HL-60 (cell line): ENCODE measurements around the gene ZKSCAN5.

ENCODE experiments used
- DNase-seq, 2 experiments: peaks; one replicate each; pipeline ENCODE4 v3.0.0-alpha.2; 2010 to 2020; ENCODE audit warnings: low read depth in 1 of 2, low spot score in 1 of 2
- H3K27ac ChIP-seq: fragments of 250-450 bp; sonication (Bioruptor Pico); replicated peaks from 2 replicates; pipeline ENCODE4 v1.5.1; 2020; ENCODE audit warnings: mild to moderate bottlenecking, moderate library complexity
- H3K27me3 ChIP-seq: fragments of 250-450 bp; sonication (Bioruptor Pico); 2 replicates; pipeline ENCODE4 v1.5.1; 2021; ENCODE audit warnings: mild to moderate bottlenecking, moderate library complexity; ENCODE audit not compliant: insufficient read depth, poor library complexity, severe bottlenecking
- H3K4me3 ChIP-seq: replicated peaks from 2 replicates; pipeline ENCODE4 v1.5.1; 2011; ENCODE audit warnings: mild to moderate bottlenecking, control low read depth, low read length; ENCODE audit not compliant: insufficient read depth
- CTCF ChIP-seq: IDR thresholded peaks from one replicate; pipeline ENCODE4 v1.5.1; 2011; ENCODE audit warnings: low read length, control low read depth, inconsistent platforms; ENCODE audit not compliant: insufficient read depth
- GABPA ChIP-seq: IDR thresholded peaks from 2 replicates; pipeline ENCODE4 v1.6.1; 2012; ENCODE audit warnings: low read depth
- POLR2AphosphoS5 ChIP-seq: IDR thresholded peaks from 2 replicates; pipeline ENCODE4 v1.6.1; 2012; ENCODE audit warnings: low read depth
- SPI1 ChIP-seq: IDR thresholded peaks from 2 replicates; pipeline ENCODE4 v1.6.1; 2012; ENCODE audit warnings: low read depth, mild to moderate bottlenecking, borderline replicate concordance
- TF ChIP-seq, protein P1 (sequence below): IDR thresholded peaks from 2 replicates; pipeline ENCODE4 v1.6.1; 2012; ENCODE audit warnings: low read depth; ENCODE audit not compliant: insufficient replicate concordance

Gene ZKSCAN5

GRCh38 chr7:99557940-99558305 lies 53.5 kb downstream of the ZKSCAN5 start:
- peak overlapping the region; percentile 95 for H3K27ac ChIP-seq
- no peak for DNase-seq
- H3K27me3 ChIP-seq, result no peaks in the 10 kb centered on the region
- TF ChIP-seq SPI1, result no peak
- no peak for TF ChIP-seq CTCF
- TF ChIP-seq POLR2AphosphoS5, result no peak; the same call in 1 of the 2 replicates
- TF ChIP-seq, protein P1, sequence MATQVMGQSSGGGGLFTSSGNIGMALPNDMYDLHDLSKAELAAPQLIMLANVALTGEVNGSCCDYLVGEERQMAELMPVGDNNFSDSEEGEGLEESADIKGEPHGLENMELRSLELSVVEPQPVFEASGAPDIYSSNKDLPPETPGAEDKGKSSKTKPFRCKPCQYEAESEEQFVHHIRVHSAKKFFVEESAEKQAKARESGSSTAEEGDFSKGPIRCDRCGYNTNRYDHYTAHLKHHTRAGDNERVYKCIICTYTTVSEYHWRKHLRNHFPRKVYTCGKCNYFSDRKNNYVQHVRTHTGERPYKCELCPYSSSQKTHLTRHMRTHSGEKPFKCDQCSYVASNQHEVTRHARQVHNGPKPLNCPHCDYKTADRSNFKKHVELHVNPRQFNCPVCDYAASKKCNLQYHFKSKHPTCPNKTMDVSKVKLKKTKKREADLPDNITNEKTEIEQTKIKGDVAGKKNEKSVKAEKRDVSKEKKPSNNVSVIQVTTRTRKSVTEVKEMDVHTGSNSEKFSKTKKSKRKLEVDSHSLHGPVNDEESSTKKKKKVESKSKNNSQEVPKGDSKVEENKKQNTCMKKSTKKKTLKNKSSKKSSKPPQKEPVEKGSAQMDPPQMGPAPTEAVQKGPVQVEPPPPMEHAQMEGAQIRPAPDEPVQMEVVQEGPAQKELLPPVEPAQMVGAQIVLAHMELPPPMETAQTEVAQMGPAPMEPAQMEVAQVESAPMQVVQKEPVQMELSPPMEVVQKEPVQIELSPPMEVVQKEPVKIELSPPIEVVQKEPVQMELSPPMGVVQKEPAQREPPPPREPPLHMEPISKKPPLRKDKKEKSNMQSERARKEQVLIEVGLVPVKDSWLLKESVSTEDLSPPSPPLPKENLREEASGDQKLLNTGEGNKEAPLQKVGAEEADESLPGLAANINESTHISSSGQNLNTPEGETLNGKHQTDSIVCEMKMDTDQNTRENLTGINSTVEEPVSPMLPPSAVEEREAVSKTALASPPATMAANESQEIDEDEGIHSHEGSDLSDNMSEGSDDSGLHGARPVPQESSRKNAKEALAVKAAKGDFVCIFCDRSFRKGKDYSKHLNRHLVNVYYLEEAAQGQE, result no peak
- TF ChIP-seq GABPA, result no peak
- peak overlapping the region; percentile 75 for H3K4me3 ChIP-seq

DNA sequence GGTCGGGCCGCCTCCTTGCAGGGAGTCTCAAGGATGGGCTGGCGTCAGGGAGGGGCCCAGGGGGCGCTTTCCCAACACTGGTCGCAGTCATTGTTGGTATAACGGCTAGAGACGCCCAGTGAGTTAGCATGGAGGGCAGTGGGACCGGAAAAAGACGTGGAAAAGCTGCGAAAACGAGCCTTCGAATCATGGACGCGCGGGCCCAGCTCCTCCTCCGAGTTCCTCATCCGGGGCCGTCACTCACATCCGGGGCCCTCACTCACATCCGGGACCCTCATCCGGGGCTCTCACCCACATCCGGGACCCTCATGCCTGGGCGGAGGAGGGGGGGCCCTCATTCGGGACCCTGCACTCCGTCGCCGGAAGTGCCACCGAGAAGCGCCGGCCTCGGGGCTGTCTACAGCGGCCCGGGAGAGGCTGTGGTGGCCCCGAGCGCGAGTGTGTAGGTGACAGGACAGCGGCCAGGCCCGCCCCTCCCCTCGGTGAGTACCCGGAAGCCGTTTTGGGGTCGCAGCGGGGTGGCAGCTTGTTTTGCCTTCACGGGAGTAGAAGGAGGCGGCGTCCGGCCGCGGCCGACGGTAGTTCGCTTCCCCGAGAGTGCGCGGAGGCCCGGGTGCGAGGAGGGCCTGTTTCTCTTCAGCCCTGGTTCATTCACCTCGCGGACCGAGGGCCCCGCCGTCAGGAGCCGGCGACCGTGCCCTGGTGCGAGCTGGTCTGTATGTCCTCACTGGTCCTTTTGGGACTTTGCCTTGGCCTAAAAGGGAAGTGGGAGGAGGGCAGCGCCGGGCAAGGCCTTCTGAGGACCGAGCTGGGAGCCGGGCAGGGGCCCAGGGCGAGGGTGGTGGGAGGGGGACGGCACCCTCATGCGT lies 54.1 kb downstream of the ZKSCAN5 start, which contains the start of gene ZNF655:
Gene ZNF655, plus strand, starts transcription at position 337 of the 869 bp plus-strand sequence. CDS start 1,918 bp downstream, outside the sequence.
- no peaks in the 10 kb centered on the region for H3K27me3 ChIP-seq
- TF ChIP-seq GABPA (peak; percentile 77), SPI1 (peak; percentile 81), POLR2AphosphoS5 (peak; percentile 63), CTCF (no peak)
- TF ChIP-seq, protein P1, result peak; percentile 46
- peak within 1 kb of the TSS; percentile 75 for H3K4me3 ChIP-seq
- DNase-seq, result peak; percentile 59 to 82
- peak within 1 kb of the TSS; percentile 95 for H3K27ac ChIP-seq

GRCh38 chr7:99559175-99559915 lies 54.9 kb downstream of the ZKSCAN5 start:
- TF ChIP-seq GABPA, result no peak
- no peak for TF ChIP-seq CTCF
- no peak for TF ChIP-seq POLR2AphosphoS5
- TF ChIP-seq SPI1, result no peak
- TF ChIP-seq, protein P1, result no peak
- Histone ChIP-seq H3K4me3 (peak overlapping the region; percentile 75), H3K27me3 (no peaks in the 10 kb centered on the region), H3K27ac (peak overlapping the region; percentile 95)
- DNase-seq, result no peak
